PC-3 (cell line): ENCODE data around the gene H6PD. TPM values are rescaled to one million over a fixed set of nuclear protein-coding genes. Genes with fewer than 3 reads are reported as not detected.

Experiments used
- ATAC-seq: fragments of 200-7000 bp; cut with Tn5 transposase; 2 replicates; pipeline ENCODE4 v1.9.1; 2020; ENCODE audit warnings: mild to moderate bottlenecking, moderate library complexity
- BruUV-seq: library from RNA; stranded (reverse); fragments of 400-500 nt; replicated peaks from 2 replicates; lab custom pipeline; 2021; lab: Mats Ljungman, UMichigan
- CTCF ChIA-PET: fragments of 300-600 bp; sonication (Branson Sonifier 250); formaldehyde crosslinking; loops from one replicate; lab custom pipeline; 2022; ENCODE audit warnings: antibody characterized with exemption; lab: Charles Lee
- POLR2A ChIA-PET: fragments of 300-600 bp; sonication (Branson Sonifier 250); formaldehyde crosslinking; loops from one replicate; lab custom pipeline; 2022; ENCODE audit warnings: antibody characterized with exemption; ENCODE audit not compliant: unreplicated experiment; lab: Charles Lee
- DNase-seq: peaks from one replicate; pipeline ENCODE4 v3.0.0-alpha.2; 2015
- H2AFZ ChIP-seq: fragments of 300-600 bp; sonication (generic); 2 replicates; pipeline ENCODE4 v1.6.0; 2016; ENCODE audit warnings: antibody characterized with exemption, low read length
- H3F3A ChIP-seq: fragments of 300-600 bp; sonication (generic); one replicate; pipeline ENCODE4 v1.6.0; 2017; ENCODE audit warnings: antibody characterized with exemption, low read length, control low read depth, mild to moderate bottlenecking; ENCODE audit not compliant: unreplicated experiment
- H3K27ac ChIP-seq: fragments of 300-600 bp; sonication (generic); 2 replicates; pipeline ENCODE4 v1.5.1; 2016; ENCODE audit warnings: mild to moderate bottlenecking, low read length
- H3K27me3 ChIP-seq: fragments of 300-600 bp; sonication (generic); 2 replicates; pipeline ENCODE4 v1.6.1; 2016; ENCODE audit warnings: low read length, mixed read lengths
- H3K36me3 ChIP-seq: fragments of 300-600 bp; sonication (generic); 2 replicates; pipeline ENCODE4 v1.6.1; 2016; ENCODE audit warnings: low read depth, mixed run types, low read length, mixed read lengths
- H3K4me1 ChIP-seq: fragments of 300-600 bp; sonication (generic); 2 replicates; pipeline ENCODE4 v1.5.1; 2016; ENCODE audit warnings: low read length; ENCODE audit not compliant: insufficient read depth
- H3K4me2 ChIP-seq: fragments of 300-600 bp; sonication (generic); 2 replicates; pipeline ENCODE4 v1.6.0; 2016; ENCODE audit warnings: low read length
- H3K4me3 ChIP-seq: fragments of 300-600 bp; sonication (generic); 2 replicates; pipeline ENCODE4 v1.5.1; 2016; ENCODE audit warnings: mild to moderate bottlenecking, low read length, mixed read lengths
- H3K79me2 ChIP-seq: fragments of 300-600 bp; sonication (generic); 2 replicates; pipeline ENCODE4 v1.6.1; 2017; ENCODE audit warnings: low read length, mixed read lengths
- H3K9ac ChIP-seq: fragments of 300-600 bp; sonication (generic); 2 replicates; pipeline ENCODE4 v1.6.0; 2016; ENCODE audit warnings: mild to moderate bottlenecking, low read length
- H3K9me2 ChIP-seq: fragments of 300-600 bp; sonication (generic); replicated peaks from 2 replicates; pipeline ENCODE4 v1.6.1; 2016; ENCODE audit warnings: mixed run types, low read length, mixed read lengths
- H3K9me3 ChIP-seq: fragments of 300-600 bp; sonication (generic); 2 replicates; pipeline ENCODE4 v1.6.1; 2016; ENCODE audit warnings: low read length, mixed read lengths
- H4K20me1 ChIP-seq: fragments of 300-600 bp; sonication (generic); 2 replicates; pipeline ENCODE4 v1.6.1; 2016; ENCODE audit warnings: low read length, mixed read lengths
- CTCF ChIP-seq: fragments of 300-600 bp; sonication (generic); conservative IDR thresholded peaks from 2 replicates; pipeline ENCODE4 v1.5.1; 2017; ENCODE audit warnings: antibody characterized with exemption, low read depth, mild to moderate bottlenecking, low read length
- EZH2 ChIP-seq: fragments of 300-600 bp; sonication (generic); IDR thresholded peaks from one replicate; pipeline ENCODE4 v1.6.1; 2017; ENCODE audit warnings: antibody characterized with exemption, mild to moderate bottlenecking, low read length; ENCODE audit not compliant: unreplicated experiment
- EZH2phosphoT487 ChIP-seq: fragments of 300-600 bp; sonication (generic); IDR thresholded peaks from 2 replicates; pipeline ENCODE4 v1.6.1; 2018; ENCODE audit warnings: mild to moderate bottlenecking, antibody characterized with exemption, low read length, borderline replicate concordance
- intact Hi-C: fragments of 100-400 bp; cut with micrococcal nuclease; formaldehyde crosslinking; loops from 2 replicates; pipeline ENCODE4 v1.9.0; 2023
- total RNA-seq: library from RNA; depleted of rRNA; stranded (reverse); fragments of >200 nt; gene quantifications from 2 replicates; pipeline ENCODE4 v1.2.3, GENCODE V29; 2014

Gene H6PD
- total RNA-seq, 1 experiment from 2014 or later: 6.8 TPM

GRCh38 chr1:9300573-9300972 is 66.0 kb downstream of the H6PD start:
- peaks cover 44% of the 10 kb centered on the region for H3K4me1 ChIP-seq

GRCh38 chr1:9302745-9303524 is 68.4 kb downstream of the H6PD start:
- Histone ChIP-seq H2AFZ (no peak overlapping the region), H3K27ac (peak overlapping the region; percentile 78), H3K79me2 (peaks cover 92% of the 10 kb centered on the region), H3K4me1 (peaks cover 40% of the 10 kb centered on the region), H3K9me2 (no peaks in the 10 kb centered on the region), H4K20me1 (peaks cover 37% of the 10 kb centered on the region), H3K4me2 (peak overlapping the region; percentile 66), H3K4me3 (0 out of 2 replicates have a peak overlapping the region, but pooled peaks have one; percentile 14), H3F3A (peaks cover 4% of the 10 kb centered on the region), H3K9ac (peak overlapping the region; percentile 7; the same call in 1 of the 2 replicates), H3K9me3 (no peaks in the 10 kb centered on the region), H3K36me3 (peaks cover 15% of the 10 kb centered on the region), H3K27me3 (no peaks in the 10 kb centered on the region)
- CTCF ChIA-PET: interaction anchor here (0.6 kb wide), 1 partner anchor 193 kb away, joined by 4 read pairs; no protein-coding TSS in a partner anchor
- intact Hi-C loops: no loop called here
- BruUV-seq: no TSS peak
- DNase-seq (peak; percentile 91), ATAC-seq (peak; percentile 87)
- TF ChIP-seq EZH2phosphoT487 (no peak), EZH2 (no peak), CTCF (no peak)
- POLR2A ChIA-PET: interaction anchor here (0.6 kb wide), 1 partner anchor 604 kb away, joined by 4 read pairs; no protein-coding TSS in a partner anchor

More at GRCh38 chr1:9300573-9300972, 66.0 kb downstream of the H6PD start:
- DNase-seq: no peak
- Histone ChIP-seq H3K9me3 (no peaks in the 10 kb centered on the region), H3F3A (peaks cover 4% of the 10 kb centered on the region), H3K9ac (peak overlapping the region; percentile 36; the same call in 1 of the 2 replicates), H3K4me2 (peak overlapping the region; percentile 56), H3K9me2 (no peaks in the 10 kb centered on the region), H3K27ac (peak overlapping the region; percentile 93), H3K79me2 (peaks cover 92% of the 10 kb centered on the region), H4K20me1 (peaks cover 29% of the 10 kb centered on the region), H2AFZ (no peak overlapping the region), H3K36me3 (peaks cover 19% of the 10 kb centered on the region), H3K4me3 (no peak overlapping the region), H3K27me3 (no peaks in the 10 kb centered on the region)
- TF ChIP-seq EZH2: no peak
- TF ChIP-seq CTCF: no peak
- TF ChIP-seq EZH2phosphoT487: no peak
- ChIA-PET CTCF (no interaction called here), POLR2A (no interaction called here)
- no peak for ATAC-seq
- intact Hi-C loops: no loop called here
- TSS peak; percentile 12 for BruUV-seq

DNA sequence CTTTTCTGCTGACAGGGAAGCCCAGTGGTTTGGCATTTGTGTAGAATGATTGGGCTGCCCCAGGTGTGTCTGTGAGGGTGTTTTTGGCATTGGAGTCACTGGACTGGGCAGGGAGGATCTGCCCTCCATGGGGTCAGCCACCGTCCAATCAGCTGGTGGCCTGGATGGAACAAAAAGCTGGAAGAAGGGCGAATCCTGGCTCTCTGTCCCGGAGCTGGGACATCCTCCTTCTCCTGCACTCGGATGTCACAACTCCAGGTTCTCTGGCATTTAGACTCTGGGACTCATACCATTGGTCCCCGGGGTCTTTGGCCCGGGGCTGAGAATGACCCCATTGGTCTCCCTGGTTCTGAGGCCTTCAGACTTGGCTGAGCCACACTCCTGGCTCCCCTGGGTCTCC is 69.3 kb downstream of the H6PD start:
- peaks cover 4% of the 10 kb centered on the region for H3F3A ChIP-seq
- no peak for TF ChIP-seq EZH2
- BruUV-seq: no TSS peak
- H3K27ac ChIP-seq: no peak overlapping the region
- POLR2A ChIA-PET: no interaction called here
- H3K4me1 ChIP-seq: peaks cover 40% of the 10 kb centered on the region
- no peak overlapping the region for H3K9ac ChIP-seq
- H3K4me3 ChIP-seq: no peak overlapping the region
- H4K20me1 ChIP-seq: peaks cover 46% of the 10 kb centered on the region
- H3K27me3 ChIP-seq: no peaks in the 10 kb centered on the region
- H3K79me2 ChIP-seq: peaks cover 92% of the 10 kb centered on the region
- no peak for DNase-seq
- no peaks in the 10 kb centered on the region for H3K9me3 ChIP-seq
- CTCF ChIA-PET: no interaction called here
- H2AFZ ChIP-seq: no peak overlapping the region
- ATAC-seq: no peak
- H3K36me3 ChIP-seq: peaks cover 15% of the 10 kb centered on the region
- H3K4me2 ChIP-seq: no peak overlapping the region; the same call in 1 of the 2 replicates
- intact Hi-C loops: no loop called here
- H3K9me2 ChIP-seq: no peaks in the 10 kb centered on the region
